Measurements from ENCODE around the gene NAGK.
A peak's percentile ranks its signal among the peaks of the same experiment; 100 is the strongest.
"Not testable (repeated sequence)": the region's sequence is repeated elsewhere in the genome, so short reads cannot be mapped to it uniquely, and the experiment has no call there.

NAGK gene

GRCh38 chr2:71068218-71069035 lies at the start of gene NAGK:
NAGK (plus strand) TSS chr2:71068648; CDS start chr2:71068684, 36 bp downstream.
- DNase-seq, result peak; percentile 97 to 99 (median 98)

GRCh38 chr2:71019989-71020388 lies 48.5 kb upstream of the NAGK start:
- DNase-seq, result not testable (repeated sequence)

GRCh38 chr2:71021394-71021793 lies 47.1 kb upstream of the NAGK start:
- DNase-seq, result not testable (repeated sequence)

- peak; percentile 17 to 35 (median 25) for DNase-seq
Measured at GRCh38 chr2:71023553-71024243, 44.8 kb upstream of the NAGK start.

GRCh38 chr2:71036296-71036695 lies 32.2 kb upstream of the NAGK start:
- DNase-seq, result not testable (repeated sequence)

GRCh38 chr2:71042287-71042686 lies 26.2 kb upstream of the NAGK start:
- DNase-seq, result no peak

GRCh38 chr2:71043531-71044407 lies 24.7 kb upstream of the NAGK start:
- no peak for DNase-seq

GRCh38 chr2:71045151-71045550 lies 23.3 kb upstream of the NAGK start:
- DNase-seq, result no peak

- DNase-seq, result peak; percentile 35 to 55 (median 44)
Measured at GRCh38 chr2:71045865-71046548, 22.4 kb upstream of the NAGK start.

- DNase-seq, result no peak
Measured at GRCh38 chr2:71048096-71048495, 20.4 kb upstream of the NAGK start.

- not testable (repeated sequence) for DNase-seq
Measured at GRCh38 chr2:71049704-71050360, 18.6 kb upstream of the NAGK start.

- peak in 1 of 3 donors; percentile 48 for DNase-seq
Measured at GRCh38 chr2:71055206-71055740, 13.2 kb upstream of the NAGK start.

GRCh38 chr2:71060211-71060610 lies 8.2 kb upstream of the NAGK start:
- DNase-seq, result no peak

GRCh38 chr2:71060871-71061270 lies 7.6 kb upstream of the NAGK start:
- DNase-seq, result peak in 2 of 3 donors; percentile 31 to 47

- no peak for DNase-seq
Measured at GRCh38 chr2:71063216-71063615, 5.2 kb upstream of the NAGK start.

GRCh38 chr2:71064110-71064611 lies 4.3 kb upstream of the NAGK start:
- no peak for DNase-seq

- DNase-seq, result peak; percentile 77 to 86 (median 77)
Measured at GRCh38 chr2:71064754-71065621, 3.5 kb upstream of the NAGK start.

- DNase-seq, result no peak
Measured at GRCh38 chr2:71066856-71067255, 1.6 kb upstream of the NAGK start.

GRCh38 chr2:71067567-71068217 lies 756 bp upstream of the NAGK start:
- peak in 1 of 3 donors; percentile 18 for DNase-seq

- DNase-seq, result no peak
Measured at GRCh38 chr2:71069376-71069775, 928 bp downstream of the NAGK start.

Data from suppressor macrophage treated with lipopolysaccharide for 1 hour (primary cell).